Calu3 (cell line): Measurements from ENCODE around the gene CSF1R. TPM values are rescaled to one million over a fixed set of nuclear protein-coding genes. Genes with fewer than 3 reads are reported as not detected.
"Not testable (repeated sequence)": the region's sequence is repeated elsewhere in the genome, so short reads cannot be mapped to it uniquely, and the experiment has no call there.

Experiments
- BruUV-seq: library from RNA; stranded (reverse); fragments of 400-500 nt; replicated peaks from 2 replicates; lab custom pipeline; 2021; lab: Mats Ljungman, UMichigan
- CTCF ChIA-PET: fragments of 300-600 bp; sonication (Branson Sonifier 250); formaldehyde crosslinking; loops from one replicate; lab custom pipeline; 2022; ENCODE audit warnings: antibody characterized with exemption; lab: Charles Lee
- DNase-seq: peaks from one replicate; pipeline ENCODE4 v3.0.0; 2022
- H3K27ac Mint-ChIP-seq: one replicate; pipeline ENCODE4 v1.8.0; 2022; ENCODE audit warnings: mixed read lengths; ENCODE audit not compliant: unreplicated experiment
- H3K27me3 Mint-ChIP-seq: one replicate; pipeline ENCODE4 v1.8.0; 2022; ENCODE audit warnings: mixed read lengths; ENCODE audit not compliant: unreplicated experiment
- H3K36me3 Mint-ChIP-seq: one replicate; pipeline ENCODE4 v1.8.0; 2022; ENCODE audit warnings: mild to moderate bottlenecking, moderate library complexity, mixed read lengths; ENCODE audit not compliant: insufficient read depth, unreplicated experiment
- H3K4me1 Mint-ChIP-seq: one replicate; pipeline ENCODE4 v1.8.0; 2022; ENCODE audit warnings: mild to moderate bottlenecking, low read depth, mixed read lengths; ENCODE audit not compliant: unreplicated experiment
- H3K4me3 Mint-ChIP-seq: one replicate; pipeline ENCODE4 v1.8.0; 2022; ENCODE audit warnings: mild to moderate bottlenecking, low read depth, moderate library complexity, mixed read lengths; ENCODE audit not compliant: unreplicated experiment
- H3K9me3 Mint-ChIP-seq: one replicate; pipeline ENCODE4 v1.8.0; 2022; ENCODE audit warnings: low read depth, mixed read lengths; ENCODE audit not compliant: unreplicated experiment
- intact Hi-C: fragments of 100-400 bp; cut with micrococcal nuclease; formaldehyde crosslinking; loops from one replicate; pipeline ENCODE4 v1.10.0; 2022; ENCODE audit not compliant: unreplicated experiment
- total RNA-seq: library from RNA; stranded (reverse); gene quantifications from 2 replicates; pipeline ENCODE4 v1.2.3, GENCODE V29; 2022
- TF ChIP-seq, protein P1 (sequence below): fragments of 200-600 bp; IDR thresholded peaks from one replicate; pipeline ENCODE4 v1.8.0; 2022; ENCODE audit warnings: antibody characterized with exemption; ENCODE audit not compliant: unreplicated experiment

Gene CSF1R
- total RNA-seq, 1 experiment from 2014 or later, result not detected

GRCh38 chr5:150036513-150036912 lies 49.8 kb downstream of the CSF1R start:
- Mint-ChIP-seq H3K4me3 (no peak overlapping the region), H3K27ac (no peak overlapping the region), H3K4me1 (no peaks in the 10 kb centered on the region), H3K36me3 (peaks cover 24% of the 10 kb centered on the region), H3K27me3 (no peaks in the 10 kb centered on the region), H3K9me3 (no peaks in the 10 kb centered on the region)
- CTCF ChIA-PET, result interaction anchor here (0.5 to 0.6 kb wide), 2 partner anchors 31 to 62 kb away, joined by 3 to 4 read pairs; no protein-coding TSS in a partner anchor
- TF ChIP-seq, protein P1, sequence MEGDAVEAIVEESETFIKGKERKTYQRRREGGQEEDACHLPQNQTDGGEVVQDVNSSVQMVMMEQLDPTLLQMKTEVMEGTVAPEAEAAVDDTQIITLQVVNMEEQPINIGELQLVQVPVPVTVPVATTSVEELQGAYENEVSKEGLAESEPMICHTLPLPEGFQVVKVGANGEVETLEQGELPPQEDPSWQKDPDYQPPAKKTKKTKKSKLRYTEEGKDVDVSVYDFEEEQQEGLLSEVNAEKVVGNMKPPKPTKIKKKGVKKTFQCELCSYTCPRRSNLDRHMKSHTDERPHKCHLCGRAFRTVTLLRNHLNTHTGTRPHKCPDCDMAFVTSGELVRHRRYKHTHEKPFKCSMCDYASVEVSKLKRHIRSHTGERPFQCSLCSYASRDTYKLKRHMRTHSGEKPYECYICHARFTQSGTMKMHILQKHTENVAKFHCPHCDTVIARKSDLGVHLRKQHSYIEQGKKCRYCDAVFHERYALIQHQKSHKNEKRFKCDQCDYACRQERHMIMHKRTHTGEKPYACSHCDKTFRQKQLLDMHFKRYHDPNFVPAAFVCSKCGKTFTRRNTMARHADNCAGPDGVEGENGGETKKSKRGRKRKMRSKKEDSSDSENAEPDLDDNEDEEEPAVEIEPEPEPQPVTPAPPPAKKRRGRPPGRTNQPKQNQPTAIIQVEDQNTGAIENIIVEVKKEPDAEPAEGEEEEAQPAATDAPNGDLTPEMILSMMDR, result no peak
- no TSS peak for BruUV-seq
- no peak for DNase-seq
- intact Hi-C loops, result no loop called here

- no peak overlapping the region for H3K27ac Mint-ChIP-seq
- peaks cover 12% of the 10 kb centered on the region for H3K36me3 Mint-ChIP-seq
These were observed 51.0 kb downstream of the CSF1R start for GRCh38 chr5:150035139-150035895.

DNA sequence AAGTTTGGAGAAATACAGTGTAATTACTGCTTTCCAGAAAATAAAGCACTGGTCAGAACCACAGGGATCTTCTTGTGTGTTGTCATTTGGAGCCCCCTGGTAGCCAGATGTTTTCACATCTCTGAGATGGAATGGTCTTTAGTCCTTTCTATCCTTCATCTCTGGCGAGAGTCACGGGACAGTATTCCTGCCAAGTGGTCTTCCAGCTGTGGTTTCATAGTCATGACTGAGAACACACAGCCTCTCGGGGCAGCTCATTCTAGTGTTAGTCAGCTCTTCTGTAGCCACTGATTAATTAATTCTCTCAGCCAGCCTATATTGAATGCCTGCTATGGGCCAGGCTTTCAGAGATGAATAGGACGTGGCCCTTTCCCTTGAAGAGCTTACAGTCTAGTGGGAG lies 51.7 kb downstream of the CSF1R start:
- Mint-ChIP-seq H3K9me3 (no peaks in the 10 kb centered on the region), H3K27me3 (no peaks in the 10 kb centered on the region), H3K36me3 (peaks cover 13% of the 10 kb centered on the region), H3K4me3 (no peak overlapping the region), H3K27ac (no peak overlapping the region), H3K4me1 (no peaks in the 10 kb centered on the region)
- intact Hi-C loops, result no loop called here
- BruUV-seq, result no TSS peak
- CTCF ChIA-PET, result no interaction called here
- TF ChIP-seq, protein P1, result no peak
- DNase-seq, result no peak

More at GRCh38 chr5:150035139-150035895, 51.0 kb downstream of the CSF1R start:
- intact Hi-C loops, result no loop called here
- TF ChIP-seq, protein P1, result no peak
- Mint-ChIP-seq H3K4me3 (no peak overlapping the region), H3K4me1 (no peaks in the 10 kb centered on the region), H3K9me3 (no peaks in the 10 kb centered on the region), H3K27me3 (no peaks in the 10 kb centered on the region)
- CTCF ChIA-PET, result no interaction called here
- DNase-seq, result no peak
- no TSS peak for BruUV-seq

- no peaks in the 10 kb centered on the region for H3K27me3 Mint-ChIP-seq
- no TSS peak for BruUV-seq
- TF ChIP-seq, protein P1, result no peak
- no peaks in the 10 kb centered on the region for H3K9me3 Mint-ChIP-seq
- no peak overlapping the region for H3K4me3 Mint-ChIP-seq
- CTCF ChIA-PET, result no interaction called here
- H3K4me1 Mint-ChIP-seq, result no peaks in the 10 kb centered on the region
- intact Hi-C loops, result no loop called here
- H3K27ac Mint-ChIP-seq, result no peak overlapping the region
- DNase-seq, result no peak
- peaks cover 25% of the 10 kb centered on the region for H3K36me3 Mint-ChIP-seq
These were observed 53.0 kb downstream of the CSF1R start for GRCh38 chr5:150033334-150033733.

- H3K4me3 Mint-ChIP-seq, H3K9me3 Mint-ChIP-seq, DNase-seq, CTCF ChIA-PET, intact Hi-C loops, H3K27me3 Mint-ChIP-seq, BruUV-seq, H3K27ac Mint-ChIP-seq, H3K4me1 Mint-ChIP-seq: not testable (repeated sequence)
- H3K36me3 Mint-ChIP-seq, result peaks cover 50% of the 10 kb centered on the region
These were observed 58.3 kb downstream of the CSF1R start for GRCh38 chr5:150028047-150028446.
